ENCODE results near the gene RPL39.

DNA sequence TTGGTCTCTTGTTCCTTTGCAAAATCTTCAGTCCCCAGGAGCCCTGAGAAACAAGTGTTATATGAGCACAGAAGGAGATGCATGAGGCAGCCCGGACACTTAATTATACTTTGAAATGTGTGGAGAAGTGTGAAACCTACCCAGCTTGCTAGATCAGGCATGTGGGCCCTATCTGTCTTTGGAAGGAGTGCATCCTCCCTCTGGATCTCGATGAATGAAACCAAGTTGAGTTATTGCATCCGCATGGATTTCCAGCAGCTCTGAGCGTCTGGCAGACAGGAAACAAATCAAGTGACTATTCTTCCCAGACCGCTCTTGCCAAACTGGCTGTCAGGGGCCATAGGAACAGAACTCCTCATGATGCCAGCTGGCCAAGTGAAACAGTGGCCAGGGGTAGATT lies 52.7 kb downstream of the RPL39 start:
- TF ChIP-seq CTCF (IDR thresholded peaks at IDR 0.05; ENCODE audit: insufficient read depth, low read length) = no peak
- TF ChIP-seq, protein P1, sequence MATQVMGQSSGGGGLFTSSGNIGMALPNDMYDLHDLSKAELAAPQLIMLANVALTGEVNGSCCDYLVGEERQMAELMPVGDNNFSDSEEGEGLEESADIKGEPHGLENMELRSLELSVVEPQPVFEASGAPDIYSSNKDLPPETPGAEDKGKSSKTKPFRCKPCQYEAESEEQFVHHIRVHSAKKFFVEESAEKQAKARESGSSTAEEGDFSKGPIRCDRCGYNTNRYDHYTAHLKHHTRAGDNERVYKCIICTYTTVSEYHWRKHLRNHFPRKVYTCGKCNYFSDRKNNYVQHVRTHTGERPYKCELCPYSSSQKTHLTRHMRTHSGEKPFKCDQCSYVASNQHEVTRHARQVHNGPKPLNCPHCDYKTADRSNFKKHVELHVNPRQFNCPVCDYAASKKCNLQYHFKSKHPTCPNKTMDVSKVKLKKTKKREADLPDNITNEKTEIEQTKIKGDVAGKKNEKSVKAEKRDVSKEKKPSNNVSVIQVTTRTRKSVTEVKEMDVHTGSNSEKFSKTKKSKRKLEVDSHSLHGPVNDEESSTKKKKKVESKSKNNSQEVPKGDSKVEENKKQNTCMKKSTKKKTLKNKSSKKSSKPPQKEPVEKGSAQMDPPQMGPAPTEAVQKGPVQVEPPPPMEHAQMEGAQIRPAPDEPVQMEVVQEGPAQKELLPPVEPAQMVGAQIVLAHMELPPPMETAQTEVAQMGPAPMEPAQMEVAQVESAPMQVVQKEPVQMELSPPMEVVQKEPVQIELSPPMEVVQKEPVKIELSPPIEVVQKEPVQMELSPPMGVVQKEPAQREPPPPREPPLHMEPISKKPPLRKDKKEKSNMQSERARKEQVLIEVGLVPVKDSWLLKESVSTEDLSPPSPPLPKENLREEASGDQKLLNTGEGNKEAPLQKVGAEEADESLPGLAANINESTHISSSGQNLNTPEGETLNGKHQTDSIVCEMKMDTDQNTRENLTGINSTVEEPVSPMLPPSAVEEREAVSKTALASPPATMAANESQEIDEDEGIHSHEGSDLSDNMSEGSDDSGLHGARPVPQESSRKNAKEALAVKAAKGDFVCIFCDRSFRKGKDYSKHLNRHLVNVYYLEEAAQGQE (IDR thresholded peaks at IDR 0.05; ENCODE audit: insufficient replicate concordance, low read depth) = no peak
